Measurements from ENCODE around the gene C1orf159.
"Not testable (repeated sequence)": the region's sequence is repeated elsewhere in the genome, so short reads cannot be mapped to it uniquely, and the experiment has no call there.

The C1orf159 gene

DNA sequence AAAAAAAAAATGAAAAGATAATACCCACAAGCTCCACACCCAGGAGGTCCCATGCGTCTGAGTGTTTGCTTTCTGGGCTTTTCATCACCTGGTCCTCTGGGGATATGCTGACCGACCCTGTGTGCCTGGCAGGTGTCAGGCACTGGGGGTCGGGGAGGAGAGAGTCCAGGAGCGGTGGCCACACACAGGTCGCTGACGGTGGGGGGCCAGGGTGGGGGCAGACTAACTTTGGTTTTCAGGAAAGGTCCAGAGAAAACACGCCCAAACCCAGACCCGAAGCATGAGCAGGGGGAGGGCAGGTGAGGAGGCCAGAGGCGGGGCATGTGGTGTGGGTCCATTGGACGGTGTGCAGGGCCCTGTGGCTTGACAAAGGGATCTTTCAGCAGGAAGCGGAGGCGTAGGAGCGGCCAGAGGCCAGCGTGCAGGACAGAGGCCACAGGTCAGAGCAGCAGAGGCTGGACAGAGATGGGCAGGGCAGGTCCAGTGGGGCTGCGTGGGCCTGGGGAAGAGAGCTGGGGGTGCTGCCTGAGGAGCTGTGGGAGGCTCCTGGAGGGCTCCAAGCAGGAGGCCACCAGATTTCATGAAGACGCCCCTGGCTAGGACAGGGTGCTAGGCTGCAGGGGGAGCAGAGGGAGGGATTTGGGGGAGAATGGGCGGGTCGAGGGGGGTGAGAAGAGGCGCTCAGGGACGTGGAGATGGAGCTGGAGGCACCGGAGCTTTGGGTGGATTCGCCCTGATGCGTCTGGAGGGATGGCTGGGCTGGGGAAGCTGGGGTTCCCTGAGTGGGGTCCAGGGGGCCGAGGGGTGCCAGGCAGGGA lies 57.6 kb downstream of the C1orf159 start:
- in situ Hi-C loops (cut with MboI; ENCODE audit: low sequenced_read_pairs), result no loop called here

DNA sequence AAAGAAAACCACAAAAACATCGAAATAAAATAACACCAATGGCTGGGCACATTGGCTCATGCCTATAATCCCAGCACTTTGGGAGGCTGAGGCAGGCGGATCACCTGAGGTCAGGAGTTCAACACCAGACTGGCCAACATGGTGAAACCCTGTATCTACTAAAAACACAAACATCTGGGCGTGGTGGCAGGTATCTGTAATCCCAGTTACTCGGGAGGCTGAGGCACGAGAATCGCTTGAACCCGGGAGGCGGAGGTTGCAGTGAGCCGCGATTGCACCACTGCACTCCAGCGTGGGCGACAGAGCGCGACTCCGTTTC lies 58.2 kb downstream of the C1orf159 start:
- in situ Hi-C loops (cut with MboI; ENCODE audit: low sequenced_read_pairs), result not testable (repeated sequence)

DNA sequence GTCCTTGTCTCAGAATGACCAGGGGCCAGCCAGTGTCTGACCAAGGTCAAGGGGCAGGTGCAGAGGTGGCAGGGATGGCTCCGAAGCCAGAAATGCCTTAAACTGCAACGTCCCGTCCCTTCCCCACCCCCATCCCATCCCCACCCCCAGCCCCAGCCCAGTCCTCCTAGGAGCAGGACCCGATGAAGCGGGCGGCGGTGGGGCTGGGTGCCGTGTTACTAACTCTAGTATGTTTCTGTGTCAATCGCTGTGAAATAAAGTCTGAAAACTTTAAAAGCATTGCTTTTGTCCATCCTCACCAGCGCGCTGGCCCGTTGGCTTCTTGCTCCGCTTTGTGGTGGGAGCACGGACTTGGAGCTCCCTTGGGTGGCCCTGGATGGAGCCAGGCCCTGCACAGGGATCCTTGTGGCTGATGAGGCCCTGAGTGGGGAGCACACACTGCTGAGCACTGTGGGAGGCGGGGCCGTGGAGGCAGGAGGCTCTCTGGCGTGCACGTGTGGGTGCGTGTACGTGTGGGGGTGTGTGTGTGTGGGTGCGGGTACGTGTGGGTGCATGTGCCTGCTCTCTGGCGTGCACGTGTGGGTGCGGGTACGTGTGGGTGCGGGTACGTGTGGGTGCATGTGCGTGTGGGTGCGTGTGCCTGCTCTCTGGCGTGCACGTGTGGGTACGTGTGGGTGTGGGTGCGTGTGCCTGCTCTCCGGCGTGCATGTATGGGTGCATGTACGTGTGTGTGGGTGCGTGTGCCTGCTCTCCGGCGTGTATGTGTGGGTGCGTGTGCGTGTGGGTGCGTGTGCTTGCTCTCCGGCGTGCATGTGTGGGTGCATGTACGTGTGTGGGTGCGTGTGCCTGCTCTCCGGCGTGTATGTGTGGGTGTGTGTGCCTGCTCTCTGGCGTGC lies 59.8 kb downstream of the C1orf159 start:
- in situ Hi-C loops (cut with MboI; ENCODE audit: low sequenced_read_pairs), result no loop called here

DNA sequence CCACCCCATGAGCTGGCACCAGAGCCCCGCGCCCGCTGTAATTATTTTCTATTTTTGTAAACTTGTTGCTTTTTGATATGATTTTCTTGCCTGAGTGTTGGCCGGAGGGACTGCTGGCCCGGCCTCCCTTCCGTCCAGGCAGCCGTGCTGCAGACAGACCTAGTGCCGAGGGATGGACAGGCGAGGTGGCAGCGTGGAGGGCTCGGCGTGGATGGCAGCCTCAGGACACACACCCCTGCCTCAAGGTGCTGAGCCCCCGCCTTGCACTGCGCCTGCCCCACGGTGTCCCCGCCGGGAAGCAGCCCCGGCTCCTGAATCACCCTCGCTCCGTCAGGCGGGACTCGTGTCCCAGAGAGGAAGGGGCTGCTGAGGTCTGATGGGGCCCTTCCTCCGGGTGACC lies 60.9 kb downstream of the C1orf159 start:
- in situ Hi-C loops (cut with MboI; ENCODE audit: low sequenced_read_pairs), result no loop called here

DNA sequence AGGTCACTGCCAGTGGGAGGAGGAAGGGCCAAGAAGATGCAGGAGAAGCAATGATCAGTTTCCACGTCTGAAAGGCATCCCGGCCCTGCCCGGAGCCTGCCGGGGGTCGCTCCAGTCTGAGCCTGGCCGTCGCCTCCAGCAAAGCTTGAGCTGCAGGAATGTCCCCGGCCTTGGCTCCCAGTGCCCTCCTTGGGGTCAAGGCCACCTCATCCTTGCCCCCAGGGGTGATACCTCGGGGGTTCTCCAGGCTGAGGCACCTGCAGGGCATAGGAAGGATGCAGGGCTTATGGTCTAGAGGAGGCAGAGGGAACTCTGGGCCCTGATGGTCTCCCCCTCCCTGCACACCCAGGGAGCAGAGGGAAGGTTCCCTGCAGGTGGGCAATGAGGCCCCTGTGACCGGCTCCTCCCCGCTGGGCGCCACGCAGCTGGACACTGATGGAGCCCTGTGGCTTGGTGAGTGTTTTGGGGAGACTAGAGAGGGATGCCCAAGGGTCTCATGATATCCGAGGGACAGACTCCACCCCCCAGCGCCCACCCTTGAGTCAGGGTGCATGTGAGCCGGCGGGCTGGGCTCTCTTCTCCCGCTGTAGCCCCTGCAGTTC lies 61.7 kb downstream of the C1orf159 start:
- in situ Hi-C loops (cut with MboI; ENCODE audit: low sequenced_read_pairs), result no loop called here

DNA sequence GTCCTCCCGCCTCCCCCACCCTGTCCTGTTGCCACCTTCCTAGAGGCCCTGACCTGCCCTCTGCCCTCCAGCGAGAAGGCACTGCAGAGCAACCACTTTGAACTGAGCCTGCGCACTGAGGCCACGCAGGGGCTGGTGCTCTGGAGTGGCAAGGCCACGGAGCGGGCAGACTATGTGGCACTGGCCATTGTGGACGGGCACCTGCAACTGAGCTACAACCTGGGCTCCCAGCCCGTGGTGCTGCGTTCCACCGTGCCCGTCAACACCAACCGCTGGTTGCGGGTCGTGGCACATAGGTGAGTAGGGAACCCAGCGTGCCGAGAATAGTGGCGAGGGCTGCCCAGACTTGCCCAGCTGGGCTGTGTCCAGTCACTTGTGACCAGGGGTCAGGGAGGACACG lies 62.2 kb downstream of the C1orf159 start:
- in situ Hi-C loops (cut with MboI; ENCODE audit: low sequenced_read_pairs), result no loop called here

DNA sequence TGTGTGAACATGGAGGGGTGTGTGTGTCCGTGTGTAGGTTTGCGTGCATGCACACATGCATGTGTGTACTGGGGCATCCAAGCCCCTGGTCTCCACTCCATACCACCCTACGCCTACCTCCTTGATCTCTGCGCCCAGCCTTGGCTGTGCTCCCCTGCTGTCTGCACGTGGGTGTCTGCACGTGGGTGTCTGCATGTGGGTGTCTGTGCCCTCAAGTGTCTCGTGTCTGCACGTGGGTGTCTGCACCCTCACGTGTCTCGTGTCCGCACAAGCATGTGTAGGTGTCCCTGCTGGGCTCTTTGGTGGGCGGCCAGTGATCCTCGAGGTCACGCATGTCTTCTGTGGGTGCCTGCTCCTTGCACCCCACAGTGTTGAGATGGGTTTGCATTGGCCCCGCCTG lies 62.9 kb downstream of the C1orf159 start:
- in situ Hi-C loops (cut with MboI; ENCODE audit: low sequenced_read_pairs), result no loop called here

DNA sequence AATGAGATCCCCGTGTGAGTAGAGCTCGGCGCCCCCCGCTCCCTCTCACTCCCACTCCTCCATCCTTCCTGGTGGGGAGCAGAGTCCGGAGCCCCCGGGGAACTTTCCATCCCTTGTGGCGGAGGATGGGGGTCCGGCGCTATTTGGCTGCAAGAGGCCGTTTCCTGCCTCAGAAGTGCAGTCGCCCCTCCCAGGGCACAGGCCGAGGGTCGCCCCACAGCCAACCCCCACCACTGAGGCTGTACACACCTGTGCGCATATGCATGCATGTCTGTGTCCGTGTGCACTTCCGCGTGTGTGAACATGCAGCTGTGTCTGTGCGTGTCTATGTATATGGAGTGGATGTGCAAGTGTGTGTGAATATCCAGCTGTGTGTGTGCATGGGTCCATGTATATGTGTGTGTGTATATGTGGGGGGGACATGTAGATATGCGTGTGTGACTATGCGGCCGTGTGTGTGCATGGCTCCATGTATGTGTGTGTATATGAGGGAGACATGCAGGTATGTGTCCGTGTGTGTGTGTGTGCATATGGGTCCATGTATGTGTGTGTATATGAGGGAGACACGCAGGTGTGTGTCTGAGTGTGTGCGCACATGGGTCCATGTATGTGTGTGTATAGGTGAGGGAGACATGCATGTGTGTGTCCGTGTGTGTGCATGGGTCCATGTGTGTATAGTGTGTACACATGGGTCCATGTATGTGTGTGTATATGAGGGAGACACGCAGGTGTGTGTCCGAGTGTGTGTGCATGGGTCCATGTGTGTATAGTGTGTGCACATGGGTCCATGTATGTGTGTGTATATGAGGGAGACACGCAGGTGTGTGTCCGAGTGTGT lies 63.7 kb downstream of the C1orf159 start:
- in situ Hi-C loops (cut with MboI; ENCODE audit: low sequenced_read_pairs), result no loop called here

DNA sequence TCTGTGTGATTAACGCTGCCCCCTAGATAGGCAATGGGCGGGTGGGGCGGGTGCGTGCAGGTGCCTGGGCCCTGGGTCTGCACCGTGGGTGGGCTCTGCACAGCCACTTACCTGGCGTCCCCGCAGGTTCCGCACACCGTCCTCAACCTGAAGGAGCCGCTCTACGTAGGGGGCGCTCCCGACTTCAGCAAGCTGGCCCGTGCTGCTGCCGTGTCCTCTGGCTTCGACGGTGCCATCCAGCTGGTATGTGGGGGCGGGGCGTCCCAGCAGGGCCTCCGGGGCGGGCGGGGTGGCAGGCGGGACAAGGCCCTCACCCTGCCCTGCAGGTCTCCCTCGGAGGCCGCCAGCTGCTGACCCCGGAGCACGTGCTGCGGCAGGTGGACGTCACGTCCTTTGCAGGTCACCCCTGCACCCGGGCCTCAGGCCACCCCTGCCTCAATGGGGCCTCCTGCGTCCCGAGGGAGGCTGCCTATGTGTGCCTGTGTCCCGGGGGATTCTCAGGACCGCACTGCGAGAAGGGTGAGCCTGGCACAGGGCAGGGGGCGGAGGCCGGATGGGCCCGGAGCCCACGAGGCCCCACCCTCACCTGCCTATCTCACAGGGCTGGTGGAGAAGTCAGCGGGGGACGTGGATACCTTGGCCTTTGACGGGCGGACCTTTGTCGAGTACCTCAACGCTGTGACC lies 64.6 kb downstream of the C1orf159 start:
- in situ Hi-C loops (cut with MboI; ENCODE audit: low sequenced_read_pairs), result no loop called here

DNA sequence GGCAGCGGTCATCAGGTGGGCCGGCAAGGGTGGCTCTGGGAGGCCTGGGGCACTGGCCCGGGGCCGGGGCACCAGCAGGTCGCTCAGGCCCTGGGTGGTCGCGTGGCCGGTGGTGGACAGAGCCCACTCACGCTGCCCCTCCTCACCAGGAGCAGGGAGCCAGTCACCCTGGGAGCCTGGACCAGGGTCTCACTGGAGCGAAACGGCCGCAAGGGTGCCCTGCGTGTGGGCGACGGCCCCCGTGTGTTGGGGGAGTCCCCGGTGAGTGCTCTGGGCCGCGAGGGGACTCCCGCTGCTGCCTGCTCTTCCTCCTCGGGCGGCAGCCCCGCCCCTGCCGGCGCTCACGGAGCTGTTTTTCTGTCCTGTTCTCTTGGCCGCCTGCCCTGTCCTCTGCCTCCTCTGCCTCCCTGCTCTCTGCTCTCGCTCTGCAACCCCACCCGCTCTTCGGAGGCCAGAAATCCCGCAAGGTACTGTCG lies 65.3 kb downstream of the C1orf159 start:
- in situ Hi-C loops (cut with MboI; ENCODE audit: low sequenced_read_pairs), result no loop called here

DNA sequence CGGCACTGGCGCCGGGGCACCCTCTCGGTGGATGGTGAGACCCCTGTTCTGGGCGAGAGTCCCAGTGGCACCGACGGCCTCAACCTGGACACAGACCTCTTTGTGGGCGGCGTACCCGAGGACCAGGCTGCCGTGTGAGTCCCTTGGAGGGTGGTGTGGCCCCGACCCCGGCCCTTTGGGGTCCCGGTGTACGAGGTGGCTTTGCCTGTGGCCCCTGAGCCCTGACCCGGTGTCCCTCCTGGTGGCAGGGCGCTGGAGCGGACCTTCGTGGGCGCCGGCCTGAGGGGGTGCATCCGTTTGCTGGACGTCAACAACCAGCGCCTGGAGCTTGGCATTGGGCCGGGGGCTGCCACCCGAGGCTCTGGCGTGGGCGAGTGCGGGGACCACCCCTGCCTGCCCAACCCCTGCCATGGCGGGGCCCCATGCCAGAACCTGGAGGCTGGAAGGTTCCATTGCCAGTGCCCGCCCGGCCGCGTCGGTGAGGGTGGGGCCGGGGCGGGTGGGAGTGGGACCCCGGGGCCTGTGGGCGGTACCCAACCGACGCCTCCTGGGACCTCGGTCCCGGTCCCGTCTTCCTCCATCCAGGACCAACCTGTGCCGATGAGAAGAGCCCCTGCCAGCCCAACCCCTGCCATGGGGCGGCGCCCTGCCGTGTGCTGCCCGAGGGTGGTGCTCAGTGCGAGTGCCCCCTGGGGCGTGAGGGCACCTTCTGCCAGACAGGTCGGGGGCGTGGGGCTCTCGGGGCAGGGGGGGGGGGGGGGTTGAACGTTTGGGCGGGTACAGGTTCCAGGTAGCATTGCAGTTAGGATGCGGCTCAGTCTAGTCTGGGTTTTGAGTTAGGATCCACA lies 66.3 kb downstream of the C1orf159 start:
- in situ Hi-C loops (cut with MboI; ENCODE audit: low sequenced_read_pairs), result no loop called here

DNA sequence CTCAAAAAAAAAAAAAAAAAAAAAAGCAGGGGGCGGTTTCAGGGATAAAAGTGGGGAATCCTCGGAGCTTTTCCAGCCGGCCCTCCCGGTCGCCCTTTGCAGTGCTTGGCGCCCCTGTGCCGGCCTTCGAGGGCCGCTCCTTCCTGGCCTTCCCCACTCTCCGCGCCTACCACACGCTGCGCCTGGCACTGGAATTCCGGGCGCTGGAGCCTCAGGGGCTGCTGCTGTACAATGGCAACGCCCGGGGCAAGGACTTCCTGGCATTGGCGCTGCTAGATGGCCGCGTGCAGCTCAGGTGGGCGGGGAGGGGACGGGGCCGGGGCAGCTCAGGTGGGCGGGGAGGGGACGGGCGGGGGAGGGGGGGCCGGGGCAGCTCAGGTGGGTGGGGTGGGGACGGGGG lies 67.1 kb downstream of the C1orf159 start:
- in situ Hi-C loops (cut with MboI; ENCODE audit: low sequenced_read_pairs), result no loop called here

DNA sequence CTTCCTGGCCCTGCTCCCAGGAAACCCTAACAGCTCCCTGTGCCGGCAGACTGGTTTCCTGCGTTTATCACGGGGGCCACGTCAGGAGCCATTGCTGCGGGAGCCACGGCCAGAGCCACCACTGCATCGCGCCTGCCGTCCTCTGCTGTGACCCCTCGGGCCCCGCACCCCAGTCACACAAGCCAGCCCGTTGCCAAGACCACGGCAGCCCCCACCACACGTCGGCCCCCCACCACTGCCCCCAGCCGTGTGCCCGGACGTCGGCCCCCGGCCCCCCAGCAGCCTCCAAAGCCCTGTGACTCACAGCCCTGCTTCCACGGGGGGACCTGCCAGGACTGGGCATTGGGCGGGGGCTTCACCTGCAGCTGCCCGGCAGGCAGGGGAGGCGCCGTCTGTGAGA lies 67.9 kb downstream of the C1orf159 start:
- in situ Hi-C loops (cut with MboI; ENCODE audit: low sequenced_read_pairs), result no loop called here

DNA sequence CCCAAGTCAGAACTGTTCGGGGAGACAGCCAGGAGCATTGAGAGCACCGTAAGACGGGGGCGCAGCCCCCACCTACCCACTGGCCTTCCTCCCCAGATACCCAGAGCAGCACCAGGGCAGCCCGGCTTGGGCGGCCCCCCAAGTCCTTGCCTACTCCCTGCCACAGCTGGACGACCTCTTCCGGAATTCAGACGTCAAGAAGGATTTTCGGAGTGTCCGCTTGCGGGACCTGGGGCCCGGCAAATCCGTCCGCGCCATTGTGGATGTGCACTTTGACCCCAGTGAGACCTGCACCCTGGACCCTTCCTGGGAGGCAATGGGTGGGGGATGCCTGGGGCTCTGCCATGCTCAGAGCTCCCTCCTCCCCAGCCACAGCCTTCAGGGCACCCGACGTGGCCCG lies 68.5 kb downstream of the C1orf159 start:
- in situ Hi-C loops (cut with MboI; ENCODE audit: low sequenced_read_pairs), result no loop called here

DNA sequence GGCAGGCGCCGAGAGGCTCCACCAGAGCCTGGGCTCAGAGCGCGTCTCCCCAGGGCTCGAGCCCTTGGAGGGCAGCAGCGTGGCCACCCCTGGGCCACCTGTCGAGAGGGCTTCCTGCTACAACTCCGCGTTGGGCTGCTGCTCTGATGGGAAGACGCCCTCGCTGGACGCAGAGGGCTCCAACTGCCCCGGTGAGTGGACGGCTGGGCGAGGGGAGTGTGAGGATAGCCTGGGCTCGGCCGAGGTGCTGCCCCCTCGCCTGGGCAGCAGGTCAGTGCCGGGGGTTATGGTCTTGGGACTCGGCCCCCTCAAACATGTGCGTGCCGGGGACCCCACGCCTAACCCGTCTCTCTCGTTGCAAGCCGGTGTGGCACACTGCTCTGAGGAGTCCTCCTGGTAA lies 69.1 kb downstream of the C1orf159 start:
- in situ Hi-C loops (cut with MboI; ENCODE audit: low sequenced_read_pairs), result no loop called here

DNA sequence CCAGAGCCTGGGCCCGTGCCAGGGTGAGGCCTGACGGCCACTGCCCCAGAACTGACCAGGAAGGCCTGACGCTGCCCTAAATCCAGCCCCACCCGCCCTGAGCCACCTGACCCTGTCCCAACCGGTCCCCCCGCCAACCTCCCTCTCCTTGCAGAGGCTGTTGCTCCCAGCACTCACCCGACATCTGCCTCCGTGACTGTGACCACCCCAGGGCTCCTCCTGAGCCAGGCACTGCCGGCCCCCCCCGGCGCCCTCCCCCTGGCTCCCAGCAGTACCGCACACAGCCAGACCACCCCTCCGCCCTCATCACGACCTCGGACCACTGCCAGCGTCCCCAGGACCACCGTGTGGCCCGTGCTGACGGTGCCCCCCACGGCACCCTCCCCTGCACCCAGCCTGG lies 69.6 kb downstream of the C1orf159 start:
- in situ Hi-C loops (cut with MboI; ENCODE audit: low sequenced_read_pairs), result no loop called here

DNA sequence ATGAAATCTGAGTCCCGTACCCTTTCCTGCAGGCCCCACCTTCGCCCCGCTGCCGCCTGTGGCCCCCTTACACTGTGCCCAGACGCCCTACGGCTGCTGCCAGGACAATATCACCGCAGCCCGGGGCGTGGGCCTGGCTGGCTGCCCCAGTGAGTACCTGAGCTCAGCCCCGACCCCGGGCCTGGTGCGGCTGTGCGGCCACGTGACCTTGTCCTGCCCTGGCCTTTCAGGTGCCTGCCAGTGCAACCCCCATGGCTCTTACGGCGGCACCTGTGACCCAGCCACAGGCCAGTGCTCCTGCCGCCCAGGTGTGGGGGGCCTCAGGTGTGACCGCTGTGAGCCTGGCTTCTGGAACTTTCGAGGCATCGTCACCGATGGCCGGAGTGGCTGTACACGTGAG lies 70.8 kb downstream of the C1orf159 start:
- in situ Hi-C loops (cut with MboI; ENCODE audit: low sequenced_read_pairs), result no loop called here

DNA sequence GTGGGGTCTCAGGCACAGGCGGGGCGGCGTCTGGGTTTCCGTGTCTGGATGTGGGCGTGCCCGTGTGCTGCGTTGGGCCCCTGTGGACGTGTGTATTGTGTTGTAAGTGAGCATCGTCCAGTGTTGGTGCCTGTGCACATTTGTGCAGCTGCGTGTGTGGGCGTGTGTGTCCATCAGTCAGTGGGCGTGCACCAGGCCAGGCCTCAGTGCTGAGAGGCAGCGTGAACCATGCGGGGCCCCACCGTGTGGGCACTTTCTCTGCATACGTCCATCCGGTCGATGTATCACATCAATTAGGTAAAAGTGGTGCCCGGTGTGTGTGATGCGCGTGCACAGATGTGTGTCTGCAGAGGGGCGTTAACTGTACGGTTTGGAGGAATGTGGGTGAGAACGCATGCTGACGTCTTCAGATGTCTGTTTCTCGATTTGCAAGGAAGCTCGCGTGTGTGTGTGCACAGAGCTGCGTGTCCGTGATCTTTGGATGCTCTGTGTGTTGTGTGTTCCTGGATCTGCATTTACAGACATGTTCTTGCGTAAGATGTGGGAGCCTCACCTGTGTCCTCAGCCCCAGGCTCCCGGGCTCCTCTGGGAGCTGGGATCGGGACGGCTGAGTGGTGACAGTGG lies 71.3 kb downstream of the C1orf159 start:
- in situ Hi-C loops (cut with MboI; ENCODE audit: low sequenced_read_pairs), result no loop called here

DNA sequence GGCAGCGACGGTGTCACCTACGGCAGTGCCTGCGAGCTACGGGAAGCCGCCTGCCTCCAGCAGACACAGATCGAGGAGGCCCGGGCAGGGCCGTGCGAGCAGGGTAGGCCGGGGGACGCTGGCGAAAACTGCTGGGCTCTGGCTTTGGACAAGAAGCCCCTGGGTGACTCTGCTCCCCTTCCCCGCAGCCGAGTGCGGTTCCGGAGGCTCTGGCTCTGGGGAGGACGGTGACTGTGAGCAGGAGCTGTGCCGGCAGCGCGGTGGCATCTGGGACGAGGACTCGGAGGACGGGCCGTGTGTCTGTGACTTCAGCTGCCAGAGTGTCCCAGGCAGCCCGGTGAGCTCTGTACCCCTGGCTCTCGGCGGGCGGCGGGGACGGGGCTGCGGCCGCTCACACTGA lies 72.0 kb downstream of the C1orf159 start:
- in situ Hi-C loops (cut with MboI; ENCODE audit: low sequenced_read_pairs), result no loop called here

All from HL-60/S4 treated with retinoic acid at 250 ng/mL for 4 days and 3 days (cell line).